Small intestine (tissue), 7 donors: ENCODE results near the gene DCAF10. TPM values are rescaled to one million over a fixed set of nuclear protein-coding genes. Genes with fewer than 3 reads are reported as not detected.
"Not testable (repeated sequence)": the region's sequence is repeated elsewhere in the genome, so short reads cannot be mapped to it uniquely, and the experiment has no call there.

Source experiments
- DNase-seq, 2 donors: peaks; one replicate each; pipeline versions ENCODE4 v3.0.0 to v3.0.0-alpha.2; 2013
- FAIRE-seq: peaks from 2 replicates; lab custom pipeline; 2012; peaks lifted over from hg19 to GRCh38; lab: Jason Lieb, UNC
- H3K27ac ChIP-seq, 3 donors: one replicate each; pipeline ENCODE4 v1.5.1; 2013; ENCODE audit warnings: low read length in 2 of 3, mild to moderate bottlenecking in 2 of 3, control low read depth in 1 of 3, inconsistent platforms in 1 of 3, low read depth in 1 of 3, moderate library complexity in 1 of 3
- H3K27me3 ChIP-seq, 3 donors: one replicate each; pipeline ENCODE4 v1.6.1; 2013; ENCODE audit warnings: low read length in 3 of 3, inconsistent platforms in 1 of 3; ENCODE audit not compliant: control insufficient read depth in 3 of 3, insufficient read depth in 3 of 3
- H3K36me3 ChIP-seq, 3 donors: one replicate each; pipeline ENCODE4 v1.6.1; 2013; ENCODE audit warnings: low read length in 3 of 3, inconsistent platforms in 1 of 3, low read depth in 1 of 3, mild to moderate bottlenecking in 1 of 3, moderate library complexity in 1 of 3; ENCODE audit not compliant: control insufficient read depth in 3 of 3, insufficient read depth in 2 of 3
- H3K4me1 ChIP-seq, 3 donors: one replicate each; pipeline ENCODE4 v1.6.1; 2013; ENCODE audit warnings: low read length in 2 of 3, inconsistent platforms in 1 of 3, low read depth in 1 of 3, mild to moderate bottlenecking in 1 of 3, moderate library complexity in 1 of 3; ENCODE audit not compliant: control insufficient read depth in 3 of 3, insufficient read depth in 2 of 3
- H3K4me3 ChIP-seq, 3 donors: one replicate each; pipeline ENCODE4 v1.5.1; 2013; ENCODE audit warnings: low read length in 3 of 3, control low read depth in 1 of 3, inconsistent platforms in 1 of 3, low read depth in 1 of 3, mild to moderate bottlenecking in 1 of 3, moderate library complexity in 1 of 3
- H3K9me3 ChIP-seq, 2 donors: one replicate each; pipeline ENCODE4 v1.6.1; 2013; ENCODE audit warnings: low read depth in 1 of 2, low read length in 1 of 2; ENCODE audit not compliant: control insufficient read depth in 2 of 2, insufficient read depth in 1 of 2
- WGBS, 3 donors: extraction: QIAGEN DNeasy Blood & Tissue Kit; methylation state at CpG; one replicate each; pipeline ENCODE4 v1.1.7; 2013; 5-methylcytosine and 5-hydroxymethylcytosine counted together
- polyA plus RNA-seq, 4 donors: library from polyadenylated mRNA; stranded (reverse) in 3 of 4; unstranded in 1 of 4; fragments of 200-250 nt in 3 of 4; fragments of 120-200 nt in 1 of 4; gene quantifications; one replicate each; pipeline versions ENCODE4 v1.2.1 to v1.2.3, GENCODE V29; 2013
- donor health status: healthy with polysubstance abuse.
- donor health status: control.
- donor health status: control.
- donor health status: Bipolar disorder and iron deficiency.
- donor health status: healthy.

DCAF10 gene
- polyA plus RNA-seq, 4 donors: 5.6 to 21.8 (median 7.5) TPM

DNA sequence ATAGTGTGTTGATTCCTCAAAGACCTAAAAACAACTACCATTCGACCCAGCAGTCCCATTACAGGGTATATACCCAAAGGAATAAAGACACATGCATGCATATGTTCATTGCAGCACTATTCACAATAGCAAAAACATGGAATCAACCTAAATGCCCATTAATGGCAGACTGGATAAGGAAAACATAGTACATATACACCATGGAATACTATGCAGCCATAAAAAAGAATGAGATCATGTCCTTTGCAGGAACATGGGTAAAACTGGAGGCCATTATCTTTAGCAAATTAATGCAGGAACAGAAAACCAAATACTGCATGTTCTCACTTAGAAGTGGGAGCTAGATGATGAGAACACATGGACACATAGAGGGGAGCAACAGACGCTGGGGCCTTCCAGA lies 24.6 kb downstream of the DCAF10 start:
- H3K4me3 ChIP-seq, DNase-seq, H3K27ac ChIP-seq, H3K27me3 ChIP-seq, H3K9me3 ChIP-seq, FAIRE-seq, H3K4me1 ChIP-seq: not testable (repeated sequence)
- H3K36me3 ChIP-seq: peaks cover 0 to 25% (median 9%) of the 10 kb centered on the region in 3 donors
- WGBS, 3 donors: 97 to 100% (median 97%) methylated on average over 2 of the region's 2 CpGs

DNA sequence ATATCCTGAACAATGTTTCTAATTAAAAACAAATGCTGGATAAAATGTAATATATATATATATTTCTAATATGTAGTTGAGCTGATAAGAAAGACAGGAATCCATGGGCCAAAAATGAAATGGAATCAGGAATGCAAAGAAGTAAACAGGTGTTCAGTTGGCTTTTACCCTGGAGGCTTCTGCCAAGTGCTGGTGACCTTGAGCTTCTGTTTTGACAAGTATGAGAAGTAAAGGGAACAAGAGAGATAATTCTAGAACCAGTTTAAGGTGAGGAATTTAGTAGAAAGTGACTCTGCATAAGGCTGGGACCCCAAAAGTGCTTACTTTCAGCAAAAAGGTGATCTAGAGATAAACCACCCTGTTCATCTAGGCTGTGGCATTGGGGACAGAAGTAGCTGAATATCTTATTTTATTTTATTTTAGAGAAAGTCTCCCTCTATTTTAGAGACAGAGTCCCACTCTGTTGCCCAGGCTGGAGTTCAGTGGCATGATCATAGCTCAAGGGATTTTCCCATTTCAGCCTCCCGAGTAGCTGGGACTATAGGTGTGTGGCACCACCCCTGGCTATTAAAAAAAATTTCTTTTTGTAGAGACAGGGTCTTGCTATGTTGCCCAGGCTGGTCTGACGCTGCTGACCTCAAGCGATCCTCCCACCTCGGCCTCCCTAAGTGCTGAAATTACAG lies 27.0 kb downstream of the DCAF10 start:
- H3K9me3 ChIP-seq: no peaks in the 10 kb centered on the region
- H3K4me1 ChIP-seq: no peaks in the 10 kb centered on the region
- no peaks in the 10 kb centered on the region for H3K27me3 ChIP-seq
- WGBS, 3 donors: 98% methylated on average over 4 of the region's 4 CpGs
- DNase-seq (no peak), FAIRE-seq (no peak)
- H3K36me3 ChIP-seq: peaks cover 0 to 31% (median 8%) of the 10 kb centered on the region in 3 donors
- H3K4me3 ChIP-seq: no peak overlapping the region
- no peak overlapping the region for H3K27ac ChIP-seq

DNA sequence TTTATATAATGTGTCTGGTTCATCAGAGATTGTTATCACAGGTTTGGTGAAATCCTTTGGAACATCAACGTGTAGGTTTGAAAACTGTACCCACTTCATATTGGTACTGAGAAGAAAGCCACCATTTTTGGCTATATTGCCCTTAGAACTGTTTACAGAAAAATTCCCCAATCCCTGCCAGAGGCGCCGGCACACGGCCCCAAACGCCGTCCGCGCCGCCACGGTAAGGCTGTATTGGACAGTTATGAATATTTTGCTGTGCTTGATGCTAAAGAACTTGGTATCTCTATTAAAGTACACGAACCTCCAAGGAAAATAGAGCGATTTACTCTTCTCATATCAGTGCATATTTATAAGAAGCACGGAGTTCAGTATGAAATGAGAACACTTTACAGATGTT lies 35.2 kb downstream of the DCAF10 start:
- no peaks in the 10 kb centered on the region for H3K4me1 ChIP-seq
- FAIRE-seq (no peak), DNase-seq (no peak)
- no peaks in the 10 kb centered on the region for H3K9me3 ChIP-seq
- no peaks in the 10 kb centered on the region for H3K27me3 ChIP-seq
- 94 to 96% (median 95%) methylated on average over 13 of the region's 13 CpGs for WGBS, 3 donors
- no peak overlapping the region for H3K4me3 ChIP-seq
- H3K27ac ChIP-seq: no peak overlapping the region
- H3K36me3 ChIP-seq: peaks cover 0 to 20% (median 0%) of the 10 kb centered on the region in 3 donors

DNA sequence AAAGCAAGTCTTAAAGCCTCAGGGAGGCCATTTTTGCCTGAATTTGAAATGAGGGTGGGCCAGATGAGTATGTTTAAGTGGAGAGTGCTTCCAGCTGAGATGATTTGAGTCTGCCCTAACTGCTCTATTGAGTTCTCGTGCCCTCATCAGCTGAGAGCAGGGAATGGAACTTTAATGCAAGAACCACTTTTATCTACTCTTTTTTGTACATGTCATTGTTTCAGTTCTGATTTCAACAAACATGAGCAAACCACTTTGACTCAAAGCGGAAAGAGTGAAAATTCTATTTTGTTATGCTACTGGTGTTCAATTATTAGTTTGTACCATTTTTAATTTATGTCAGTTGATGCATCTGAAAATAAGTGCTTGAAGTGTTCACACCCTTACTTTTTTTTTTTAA lies 35.8 kb downstream of the DCAF10 start:
- FAIRE-seq (no peak), DNase-seq (no peak)
- H3K36me3 ChIP-seq: peaks cover 0 to 20% (median 0%) of the 10 kb centered on the region in 3 donors
- H3K9me3 ChIP-seq: no peaks in the 10 kb centered on the region
- WGBS, 3 donors: 82 to 91% (median 86%) methylated on average over 2 of the region's 2 CpGs
- H3K27ac ChIP-seq: no peak overlapping the region
- H3K4me3 ChIP-seq: no peak overlapping the region
- no peaks in the 10 kb centered on the region for H3K4me1 ChIP-seq
- H3K27me3 ChIP-seq: no peaks in the 10 kb centered on the region

DNA sequence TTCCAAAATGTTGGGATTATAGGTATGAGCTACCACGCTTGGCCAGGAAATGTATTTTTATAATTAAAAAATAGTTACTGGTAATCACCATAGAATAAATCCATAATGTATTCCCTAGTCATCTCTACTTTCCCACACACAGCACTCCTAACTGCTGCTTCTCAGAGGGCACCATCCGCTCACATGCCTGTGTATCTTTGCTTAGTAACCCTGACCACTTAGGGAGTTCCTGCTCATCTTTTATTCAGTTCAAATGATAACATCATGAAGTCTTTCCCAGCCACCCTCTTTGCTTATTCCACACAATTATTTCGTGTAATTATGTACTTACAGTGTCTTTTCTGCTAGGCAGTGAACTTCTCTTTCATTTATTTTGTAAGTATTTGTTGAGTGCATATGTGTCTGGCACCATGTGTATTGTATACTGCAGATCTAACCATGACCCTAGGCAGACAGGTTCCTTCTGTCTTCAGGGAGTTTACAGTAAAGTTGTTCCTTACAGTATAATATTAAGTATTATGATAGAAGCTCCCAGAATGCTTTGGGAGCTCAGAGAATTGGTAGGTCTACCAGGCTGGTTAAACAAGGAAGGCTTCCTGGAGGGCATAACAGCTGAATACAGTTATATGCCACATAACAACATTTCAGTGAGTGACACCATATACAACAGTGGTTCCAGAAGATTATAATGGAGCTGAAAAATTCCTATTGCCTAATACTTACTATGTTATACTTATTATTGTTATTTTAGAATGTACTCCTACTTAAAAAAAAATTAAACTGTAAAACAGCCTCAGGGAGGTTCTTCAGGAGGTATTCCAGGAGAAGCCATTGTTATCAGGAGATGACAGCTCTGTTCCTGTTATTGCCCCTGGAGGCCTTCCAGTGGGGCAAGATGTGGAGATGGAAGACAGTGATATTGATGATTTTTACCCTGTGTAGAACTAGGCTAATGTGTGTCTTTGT lies 39.2 kb downstream of the DCAF10 start:
- DNase-seq (no peak), FAIRE-seq (no peak)
- no peaks in the 10 kb centered on the region for H3K9me3 ChIP-seq
- no peak overlapping the region for H3K27ac ChIP-seq
- H3K36me3 ChIP-seq: peaks cover 0 to 20% (median 0%) of the 10 kb centered on the region in 3 donors
- WGBS, 3 donors: 94 to 97% (median 94%) methylated on average over 3 of the region's 3 CpGs
- no peak overlapping the region for H3K4me3 ChIP-seq
- H3K27me3 ChIP-seq: no peaks in the 10 kb centered on the region
- no peaks in the 10 kb centered on the region for H3K4me1 ChIP-seq

DNA sequence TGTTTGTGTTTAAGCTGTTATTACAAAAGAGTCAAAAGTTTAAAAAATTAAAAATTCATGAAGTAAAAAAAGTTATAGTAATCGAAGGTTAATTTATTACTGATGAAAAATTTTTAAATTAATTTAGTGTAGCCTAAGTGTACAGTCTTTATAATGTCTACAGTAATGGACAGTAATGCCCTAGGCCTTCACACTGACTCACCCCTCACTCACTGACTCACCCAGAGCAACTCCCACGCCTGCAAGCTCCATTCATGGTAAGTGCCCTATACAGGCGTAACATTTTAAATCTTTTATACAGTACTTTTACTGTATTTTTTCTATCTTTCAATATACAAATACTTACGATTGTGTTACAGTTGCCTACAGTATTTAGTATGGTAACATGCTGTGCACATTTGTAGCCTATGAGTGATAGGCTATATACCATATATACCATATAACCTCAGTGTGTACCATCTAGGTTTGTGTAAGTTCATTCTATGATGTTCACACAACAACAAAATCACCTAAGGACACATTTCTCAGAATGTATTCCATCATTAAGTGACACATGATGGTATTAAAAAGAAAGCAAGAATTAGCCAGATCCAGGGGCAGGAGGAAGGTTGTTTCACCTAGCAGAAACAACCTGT lies 40.1 kb downstream of the DCAF10 start:
- Histone ChIP-seq H3K36me3 (peaks cover 0 to 19% (median 0%) of the 10 kb centered on the region in 3 donors), H3K4me3 (no peak overlapping the region), H3K27ac (no peak overlapping the region), H3K9me3 (no peaks in the 10 kb centered on the region), H3K27me3 (no peaks in the 10 kb centered on the region), H3K4me1 (no peaks in the 10 kb centered on the region)
- no peak for DNase-seq
- WGBS, 3 donors: 93 to 96% (median 95%) methylated on average over 4 of the region's 4 CpGs
- no peak for FAIRE-seq

DNA sequence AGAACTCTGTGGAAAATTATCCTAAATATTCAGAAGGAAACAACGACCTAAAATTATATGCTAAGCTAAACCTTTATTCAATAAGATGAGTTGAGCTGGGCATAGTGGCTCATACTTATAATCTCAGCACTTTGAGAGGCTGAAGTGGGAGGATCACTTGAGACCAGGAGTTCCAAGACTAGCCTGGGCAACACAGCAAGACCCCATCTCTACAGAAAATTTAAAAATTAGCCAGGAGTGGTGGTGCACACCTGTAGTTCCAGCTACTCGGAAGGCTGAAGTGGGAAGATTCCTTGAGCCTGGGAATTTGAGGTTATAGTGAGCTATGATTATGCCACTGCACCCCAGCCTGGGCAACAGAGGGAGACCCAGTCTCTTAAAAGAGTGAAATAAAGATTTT lies 51.6 kb downstream of the DCAF10 start:
- no peak for FAIRE-seq
- no peak overlapping the region for H3K27ac ChIP-seq
- no peaks in the 10 kb centered on the region for H3K27me3 ChIP-seq
- H3K4me3 ChIP-seq: no peak overlapping the region
- H3K4me1 ChIP-seq: no peaks in the 10 kb centered on the region
- DNase-seq: no peak
- H3K36me3 ChIP-seq: peaks cover 0 to 23% (median 0%) of the 10 kb centered on the region in 3 donors
- H3K9me3 ChIP-seq: no peaks in the 10 kb centered on the region
- WGBS, 3 donors: 91 to 94% (median 91%) methylated on average over 2 of the region's 2 CpGs

DNA sequence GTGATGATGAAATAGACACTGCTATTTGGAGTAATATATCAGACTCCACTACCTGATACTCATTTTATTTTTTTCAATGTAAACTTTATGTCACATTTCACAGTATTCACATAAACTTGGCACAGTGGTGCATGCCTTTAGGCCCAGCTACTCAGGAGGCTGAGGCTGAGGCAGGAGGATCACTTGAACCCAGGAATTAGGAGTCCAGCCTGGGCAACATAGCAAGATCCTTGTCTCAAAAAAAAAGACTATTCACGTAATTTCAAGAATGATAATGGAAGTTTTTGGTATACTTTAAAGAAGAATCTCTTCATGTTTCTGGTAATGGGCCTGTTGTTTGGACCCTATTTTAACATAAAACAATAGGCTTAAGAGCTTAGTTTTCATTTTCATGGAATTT lies 56.0 kb downstream of the DCAF10 start:
- Histone ChIP-seq H3K36me3 (peaks cover 8 to 24% (median 9%) of the 10 kb centered on the region in 3 donors), H3K27ac (no peak overlapping the region), H3K4me1 (no peaks in the 10 kb centered on the region), H3K9me3 (no peaks in the 10 kb centered on the region), H3K4me3 (no peak overlapping the region), H3K27me3 (no peaks in the 10 kb centered on the region)
- DNase-seq: no peak
- 95 to 99% (median 97%) methylated on average over 1 of the region's 1 CpG for WGBS, 3 donors
- FAIRE-seq: no peak
